NCI-H2029 treated with DMSO at 0.1 percent for 48 hours (cell line): ENCODE results near the gene RGS21.

Source experiments
- DNase-seq: peaks from one replicate; lab custom pipeline; 2025; lab: John Stamatoyannopoulos, UW

RGS21 gene

GRCh38 chr1:192378878-192379277 lies 62.1 kb downstream of the RGS21 start:
- no peak for DNase-seq

DNA sequence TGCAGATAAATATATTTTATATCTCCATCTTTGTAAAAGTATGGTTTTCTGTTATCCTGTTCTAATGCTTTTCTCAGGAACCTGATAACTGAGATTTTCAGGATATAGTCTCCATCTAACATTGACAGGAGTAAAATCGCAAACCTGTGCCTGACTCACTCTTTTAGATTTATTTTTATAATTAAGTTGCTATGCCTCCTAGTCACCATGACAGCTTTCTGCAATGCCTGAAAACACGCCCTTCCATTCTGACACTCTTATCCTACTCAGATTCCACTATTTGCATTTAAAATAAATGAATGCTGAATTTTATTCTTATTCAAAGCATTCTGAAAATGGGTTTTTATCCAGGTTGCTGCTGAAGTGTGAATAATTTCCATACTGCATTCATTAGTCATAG lies 62.8 kb downstream of the RGS21 start:
- DNase-seq, result no peak

- no peak for DNase-seq
These were observed 66.0 kb downstream of the RGS21 start for GRCh38 chr1:192382758-192383157.

DNA sequence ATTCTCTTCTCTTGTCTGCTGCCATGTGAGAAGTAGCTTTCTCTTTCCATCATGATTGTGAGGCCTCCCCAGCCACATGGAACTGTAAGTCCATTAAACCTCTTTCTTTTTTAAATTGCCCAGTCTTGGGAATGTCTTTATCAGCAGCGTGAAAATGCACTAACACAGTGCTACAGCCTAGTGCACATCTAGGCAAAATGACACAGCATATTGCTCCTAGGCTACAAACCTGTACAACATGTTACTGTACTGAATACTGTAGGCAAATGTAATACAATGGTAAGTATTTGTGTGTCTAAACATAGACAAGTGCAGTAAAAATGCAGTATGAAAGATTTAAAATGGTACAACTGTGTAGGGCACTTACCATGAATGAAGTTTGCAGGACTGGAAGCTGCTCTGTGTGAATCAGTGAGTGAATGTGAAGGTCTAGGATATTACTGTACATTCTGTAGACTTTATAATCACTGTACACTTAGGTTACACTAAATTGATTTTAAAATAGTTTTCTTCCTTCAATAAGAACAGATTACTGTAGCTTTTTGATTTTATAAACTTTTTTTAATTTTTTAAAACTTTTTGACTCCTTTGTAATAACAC lies 69.4 kb downstream of the RGS21 start:
- DNase-seq, result no peak

GRCh38 chr1:192395211-192395610 lies 78.4 kb downstream of the RGS21 start:
- no peak for DNase-seq

GRCh38 chr1:192395895-192396294 lies 79.1 kb downstream of the RGS21 start:
- DNase-seq, result no peak

GRCh38 chr1:192399161-192399560 lies 82.4 kb downstream of the RGS21 start:
- no peak for DNase-seq

GRCh38 chr1:192401825-192402224 lies 85.0 kb downstream of the RGS21 start:
- DNase-seq, result no peak

DNA sequence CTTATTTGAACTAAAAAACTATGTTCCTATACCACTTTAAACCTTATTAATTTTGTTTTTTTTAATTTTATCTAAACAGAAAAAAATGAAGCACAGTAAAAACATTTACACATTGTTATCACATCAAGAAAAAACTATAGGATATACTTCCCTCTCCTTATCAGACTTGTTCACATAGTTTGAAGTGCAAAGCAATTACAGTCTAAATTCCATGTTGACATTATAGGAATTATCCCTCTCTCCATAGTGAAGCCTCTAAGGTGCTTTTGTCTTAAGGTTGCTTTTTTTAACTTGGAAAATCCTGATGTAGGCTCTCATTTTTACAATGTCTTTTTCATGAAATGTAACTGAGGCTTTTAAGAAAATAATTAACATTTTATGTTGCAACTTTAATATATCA lies 85.8 kb downstream of the RGS21 start:
- no peak for DNase-seq

GRCh38 chr1:192407206-192407605 lies 90.4 kb downstream of the RGS21 start:
- DNase-seq, result no peak
